ENCODE measurements around the gene CNTNAP5.

CNTNAP5 gene

GRCh38 chr2:124162256-124162655, 137.2 kb downstream of the CNTNAP5 start:
- DNase-seq: no peak

GRCh38 chr2:124163840-124164239, 138.8 kb downstream of the CNTNAP5 start:
- DNase-seq: no peak

GRCh38 chr2:124165698-124166097, 140.6 kb downstream of the CNTNAP5 start:
- no peak for DNase-seq

- no peak for DNase-seq
Observed at GRCh38 chr2:124171472-124172063, 146.5 kb downstream of the CNTNAP5 start.

- DNase-seq: no peak
Observed at GRCh38 chr2:124178719-124179118, 153.6 kb downstream of the CNTNAP5 start.

GRCh38 chr2:124180635-124181034, 155.5 kb downstream of the CNTNAP5 start:
- DNase-seq: no peak

GRCh38 chr2:124186801-124187200, 161.7 kb downstream of the CNTNAP5 start:
- no peak for DNase-seq

- no peak for DNase-seq
Observed at GRCh38 chr2:124187948-124188347, 162.9 kb downstream of the CNTNAP5 start.

- peak; percentile 27 for DNase-seq
Observed at GRCh38 chr2:124193706-124194105, 168.6 kb downstream of the CNTNAP5 start.

GRCh38 chr2:124201713-124202112, 176.6 kb downstream of the CNTNAP5 start:
- no peak for DNase-seq

GRCh38 chr2:124209441-124209840, 184.4 kb downstream of the CNTNAP5 start:
- no peak for DNase-seq

- DNase-seq: no peak
Observed at GRCh38 chr2:124211461-124211860, 186.4 kb downstream of the CNTNAP5 start.

- no peak for DNase-seq
Observed at GRCh38 chr2:124213977-124214587, 189.0 kb downstream of the CNTNAP5 start.

- DNase-seq: no peak
Observed at GRCh38 chr2:124246170-124246569, 221.1 kb downstream of the CNTNAP5 start.

GRCh38 chr2:124248386-124248785, 223.3 kb downstream of the CNTNAP5 start:
- DNase-seq: no peak

- DNase-seq: no peak
Observed at GRCh38 chr2:124250433-124250832, 225.3 kb downstream of the CNTNAP5 start.

- DNase-seq: no peak
Observed at GRCh38 chr2:124254621-124255020, 229.5 kb downstream of the CNTNAP5 start.

- DNase-seq: no peak
Observed at GRCh38 chr2:124257120-124257519, 232.0 kb downstream of the CNTNAP5 start.

- DNase-seq: no peak
Observed at GRCh38 chr2:124258140-124258880, 233.2 kb downstream of the CNTNAP5 start.

GRCh38 chr2:124261456-124261855, 236.4 kb downstream of the CNTNAP5 start:
- DNase-seq: no peak

GRCh38 chr2:124264551-124265091, 239.5 kb downstream of the CNTNAP5 start:
- DNase-seq: no peak

GRCh38 chr2:124267794-124268193, 242.7 kb downstream of the CNTNAP5 start:
- no peak for DNase-seq

GRCh38 chr2:124269348-124269747, 244.3 kb downstream of the CNTNAP5 start:
- no peak for DNase-seq

GRCh38 chr2:124272261-124272841, 247.3 kb downstream of the CNTNAP5 start:
- DNase-seq: no peak
